DMS153 treated with DMSO at 0.1 percent for 48 hours (cell line): ENCODE results near the gene KAT6B.
"Not testable (repeated sequence)": the region's sequence is repeated elsewhere in the genome, so short reads cannot be mapped to it uniquely, and the experiment has no call there.

Experiments used
- DNase-seq: peaks from one replicate; lab custom pipeline; 2025; ENCODE audit not compliant: unreplicated experiment; lab: John Stamatoyannopoulos, UW

Gene KAT6B

GRCh38 chr10:74856940-74857339 lies 30.5 kb downstream of the KAT6B start:
- DNase-seq = no peak

GRCh38 chr10:74857586-74857985 lies 31.2 kb downstream of the KAT6B start:
- no peak for DNase-seq

GRCh38 chr10:74859546-74859945 lies 33.1 kb downstream of the KAT6B start:
- DNase-seq = no peak

- DNase-seq = no peak
These were observed 36.2 kb downstream of the KAT6B start for GRCh38 chr10:74862625-74863024.

GRCh38 chr10:74863551-74863950 lies 37.2 kb downstream of the KAT6B start:
- DNase-seq = no peak

- no peak for DNase-seq
These were observed 41.0 kb downstream of the KAT6B start for GRCh38 chr10:74867351-74867750.

GRCh38 chr10:74868392-74868977 lies 42.1 kb downstream of the KAT6B start:
- no peak for DNase-seq

- no peak for DNase-seq
These were observed 43.2 kb downstream of the KAT6B start for GRCh38 chr10:74869635-74870034.

GRCh38 chr10:74870191-74870590 lies 43.8 kb downstream of the KAT6B start:
- no peak for DNase-seq

- no peak for DNase-seq
These were observed 45.4 kb downstream of the KAT6B start for GRCh38 chr10:74871595-74872382.

- no peak for DNase-seq
These were observed 47.5 kb downstream of the KAT6B start for GRCh38 chr10:74873803-74874454.

- DNase-seq = no peak
These were observed 48.2 kb downstream of the KAT6B start for GRCh38 chr10:74874649-74875048.

- DNase-seq = no peak
These were observed 48.7 kb downstream of the KAT6B start for GRCh38 chr10:74875068-74875467.

GRCh38 chr10:74875966-74876365 lies 49.6 kb downstream of the KAT6B start:
- DNase-seq = peak; percentile 84

GRCh38 chr10:74877054-74877453 lies 50.7 kb downstream of the KAT6B start:
- DNase-seq = not testable (repeated sequence)

- no peak for DNase-seq
These were observed 51.5 kb downstream of the KAT6B start for GRCh38 chr10:74877898-74878297.

GRCh38 chr10:74880041-74880440 lies 53.6 kb downstream of the KAT6B start:
- DNase-seq = no peak

- no peak for DNase-seq
These were observed 55.0 kb downstream of the KAT6B start for GRCh38 chr10:74881253-74881884.

GRCh38 chr10:74882427-74882826 lies 56.0 kb downstream of the KAT6B start:
- no peak for DNase-seq

GRCh38 chr10:74882831-74883230 lies 56.4 kb downstream of the KAT6B start:
- no peak for DNase-seq

- no peak for DNase-seq
These were observed 57.0 kb downstream of the KAT6B start for GRCh38 chr10:74883428-74883827.
